T follicular helper cell (primary cell): Measurements from ENCODE around the gene ZC3H13.

ENCODE experiments used
- DNase-seq: peaks from one replicate; pipeline ENCODE4 v3.0.0-alpha.2; 2020; ENCODE audit warnings: low read depth

Gene ZC3H13

GRCh38 chr13:45941261-45941660 lies 111.3 kb downstream of the ZC3H13 start:
- no peak for DNase-seq

- no peak for DNase-seq
These were observed 112.5 kb downstream of the ZC3H13 start for GRCh38 chr13:45940061-45940460.

GRCh38 chr13:45936621-45937020 lies 115.9 kb downstream of the ZC3H13 start:
- no peak for DNase-seq

GRCh38 chr13:45934283-45934682 lies 118.3 kb downstream of the ZC3H13 start:
- DNase-seq, result no peak

- no peak for DNase-seq
These were observed 119.2 kb downstream of the ZC3H13 start for GRCh38 chr13:45933203-45933908.

- no peak for DNase-seq
These were observed 119.9 kb downstream of the ZC3H13 start for GRCh38 chr13:45932676-45933075.

GRCh38 chr13:45932172-45932571 lies 120.4 kb downstream of the ZC3H13 start:
- DNase-seq, result no peak

GRCh38 chr13:45931211-45931610 lies 121.3 kb downstream of the ZC3H13 start:
- DNase-seq, result no peak

- no peak for DNase-seq
These were observed 122.4 kb downstream of the ZC3H13 start for GRCh38 chr13:45930177-45930576.

- no peak for DNase-seq
These were observed 123.7 kb downstream of the ZC3H13 start for GRCh38 chr13:45928843-45929242.

GRCh38 chr13:45928176-45928575 lies 124.4 kb downstream of the ZC3H13 start:
- no peak for DNase-seq

GRCh38 chr13:45926741-45927140 lies 125.8 kb downstream of the ZC3H13 start:
- DNase-seq, result no peak

GRCh38 chr13:45925151-45925550 lies 127.4 kb downstream of the ZC3H13 start:
- no peak for DNase-seq

GRCh38 chr13:45921162-45921736 lies 131.3 kb downstream of the ZC3H13 start:
- no peak for DNase-seq

GRCh38 chr13:45918597-45918996 lies 133.9 kb downstream of the ZC3H13 start:
- no peak for DNase-seq

GRCh38 chr13:45917019-45917418 lies 135.5 kb downstream of the ZC3H13 start:
- no peak for DNase-seq

GRCh38 chr13:45915686-45916439 lies 136.7 kb downstream of the ZC3H13 start:
- no peak for DNase-seq

- DNase-seq, result no peak
These were observed 142.9 kb downstream of the ZC3H13 start for GRCh38 chr13:45909673-45910072.

GRCh38 chr13:45909089-45909488 lies 143.5 kb downstream of the ZC3H13 start:
- DNase-seq, result no peak

GRCh38 chr13:45907503-45907902 lies 145.0 kb downstream of the ZC3H13 start:
- no peak for DNase-seq
